GM23338 (cell line): Measurements from ENCODE around the gene RYR2. TPM values are rescaled to one million over a fixed set of nuclear protein-coding genes. Genes with fewer than 3 reads are reported as not detected.

Experiments
- ATAC-seq: fragments of 200-7000 bp; cut with Tn5 transposase; 3 replicates; pipeline ENCODE4 v1.9.1; 2020
- DNase-seq: peaks from one replicate; pipeline ENCODE4 v3.0.0-alpha.2; 2015; ENCODE audit warnings: low spot score
- H2AFZ ChIP-seq: fragments of 200-600 bp; sonication (generic); 2 replicates; pipeline ENCODE4 v1.8.0; 2016; ENCODE audit warnings: antibody characterized with exemption, mild to moderate bottlenecking, moderate library complexity
- H3F3A ChIP-seq: fragments of 200-600 bp; sonication (generic); replicated peaks from 2 replicates; pipeline ENCODE4 v1.8.0; 2017; ENCODE audit warnings: antibody characterized with exemption, mixed run types, low read depth
- H3K27ac ChIP-seq: fragments of 200-600 bp; sonication (generic); 2 replicates; pipeline ENCODE4 v1.6.1; 2016; ENCODE audit warnings: low read depth
- H3K27me3 ChIP-seq: fragments of 200-600 bp; sonication (generic); 2 replicates; pipeline ENCODE4 v1.8.0; 2016; ENCODE audit warnings: mild to moderate bottlenecking, mixed run types, moderate library complexity; ENCODE audit not compliant: insufficient read depth
- H3K36me3 ChIP-seq: fragments of 200-600 bp; sonication (generic); 2 replicates; pipeline ENCODE4 v1.8.0; 2016; ENCODE audit warnings: mild to moderate bottlenecking; ENCODE audit not compliant: insufficient read depth
- H3K4me1 ChIP-seq: fragments of 200-600 bp; sonication (generic); 2 replicates; pipeline ENCODE4 v1.8.0; 2016; ENCODE audit warnings: mild to moderate bottlenecking, moderate library complexity; ENCODE audit not compliant: insufficient read depth
- H3K4me2 ChIP-seq: fragments of 200-600 bp; sonication (generic); 2 replicates; pipeline ENCODE4 v1.7.1; 2017; ENCODE audit warnings: mixed run types
- H3K4me3 ChIP-seq: fragments of 200-600 bp; sonication (generic); 2 replicates; pipeline ENCODE4 v1.6.1; 2016; ENCODE audit warnings: mixed run types
- H3K79me2 ChIP-seq: fragments of 200-600 bp; sonication (generic); replicated peaks from 2 replicates; pipeline ENCODE4 v1.8.0; 2017; ENCODE audit warnings: mild to moderate bottlenecking; ENCODE audit not compliant: insufficient read depth
- H3K9me2 ChIP-seq: fragments of 200-600 bp; sonication (generic); 2 replicates; pipeline ENCODE4 v1.8.0; 2017; ENCODE audit not compliant: insufficient read depth
- H4K20me1 ChIP-seq: fragments of 200-600 bp; sonication (generic); replicated peaks from 2 replicates; pipeline ENCODE4 v1.8.0; 2017; ENCODE audit warnings: mild to moderate bottlenecking; ENCODE audit not compliant: insufficient read depth
- H3K27ac Mint-ChIP-seq: 2 replicates; pipeline ENCODE4 v1.8.0; 2020; ENCODE audit warnings: inconsistent platforms, mild to moderate bottlenecking, moderate library complexity, mixed read lengths
- H3K27me3 Mint-ChIP-seq: 3 replicates; pipeline ENCODE4 v1.8.0; 2022; ENCODE audit warnings: low read depth, mild to moderate bottlenecking, moderate library complexity, mixed read lengths, inconsistent platforms; ENCODE audit not compliant: insufficient read depth, poor library complexity
- H3K36me3 Mint-ChIP-seq: 3 replicates; pipeline ENCODE4 v1.8.0; 2021; ENCODE audit warnings: low read depth, mild to moderate bottlenecking, inconsistent platforms, moderate library complexity, mixed read lengths
- H3K4me1 Mint-ChIP-seq: 3 replicates; pipeline ENCODE4 v1.8.0; 2020; ENCODE audit warnings: mild to moderate bottlenecking, inconsistent platforms, mixed read lengths
- H3K4me3 Mint-ChIP-seq: 3 replicates; pipeline ENCODE4 v1.8.0; 2021; ENCODE audit warnings: moderate library complexity, mild to moderate bottlenecking, inconsistent platforms, mixed read lengths
- H3K9me3 Mint-ChIP-seq: 3 replicates; pipeline ENCODE4 v1.8.0; 2020; ENCODE audit warnings: moderate library complexity, mild to moderate bottlenecking, inconsistent platforms, mixed read lengths
- EZH2 ChIP-seq: fragments of 200-600 bp; sonication (generic); IDR thresholded peaks from one replicate; pipeline ENCODE4 v1.8.0; 2017; ENCODE audit warnings: antibody characterized with exemption, mild to moderate bottlenecking, low read depth; ENCODE audit not compliant: unreplicated experiment
- JUNB ChIP-seq: IDR thresholded peaks from one replicate; pipeline ENCODE4 v1.6.1; 2016; ENCODE audit warnings: antibody characterized with exemption; ENCODE audit not compliant: unreplicated experiment
- POLR2AphosphoS5 ChIP-seq: IDR thresholded peaks from 2 replicates; pipeline ENCODE4 v1.6.1; 2016; ENCODE audit warnings: antibody characterized with exemption, low read depth
- ZNF114 ChIP-seq: fragments of 250-450 bp; sonication (Bioruptor Pico); IDR thresholded peaks from 2 replicates; pipeline ENCODE4 v1.5.0; 2020; ENCODE audit warnings: mild to moderate bottlenecking, moderate library complexity
- ZNF331 ChIP-seq: fragments of 250-450 bp; sonication (Bioruptor Pico); IDR thresholded peaks from 2 replicates; pipeline ENCODE4 v1.5.0; 2020; ENCODE audit warnings: low read depth, mild to moderate bottlenecking, moderate library complexity
- polyA plus RNA-seq: library from polyadenylated mRNA; unstranded; fragments of >200 nt; fragmentation: Nextera tagmentation; extraction: Ambion mirVana; gene quantifications from 2 replicates; pipeline ENCODE4 v1.2.1, GENCODE V29; 2016
- total RNA-seq: library from RNA; depleted of rRNA; stranded (reverse); fragments of >200 nt; shearing (Covaris generic); gene quantifications from 2 replicates; pipeline ENCODE4 v1.2.3, GENCODE V29; 2014
- TF ChIP-seq, protein P1 (sequence below), 2 experiments: fragments of 200-600 bp in 1 of 2; sonication (generic) in 1 of 2; conservative IDR thresholded peaks; 2 replicates each; pipeline versions ENCODE4 v1.5.1 to v1.6.1; 2016 to 2017; ENCODE audit warnings: antibody characterized with exemption in 2 of 2, low read depth in 2 of 2, mild to moderate bottlenecking in 2 of 2, moderate library complexity in 1 of 2
- TF ChIP-seq, protein P2 (sequence below): IDR thresholded peaks from 2 replicates; pipeline ENCODE4 v1.6.1; 2016; ENCODE audit warnings: antibody characterized with exemption
- TF ChIP-seq, protein P3 (sequence below): fragments of 250-450 bp; sonication (Bioruptor Pico); IDR thresholded peaks from 2 replicates; pipeline ENCODE4 v1.5.0; 2020; ENCODE audit warnings: mild to moderate bottlenecking, moderate library complexity

RYR2 gene
- total and polyA plus RNA-seq, 2 experiments from 2014 or later, result 8.9 to 10.0 TPM

DNA sequence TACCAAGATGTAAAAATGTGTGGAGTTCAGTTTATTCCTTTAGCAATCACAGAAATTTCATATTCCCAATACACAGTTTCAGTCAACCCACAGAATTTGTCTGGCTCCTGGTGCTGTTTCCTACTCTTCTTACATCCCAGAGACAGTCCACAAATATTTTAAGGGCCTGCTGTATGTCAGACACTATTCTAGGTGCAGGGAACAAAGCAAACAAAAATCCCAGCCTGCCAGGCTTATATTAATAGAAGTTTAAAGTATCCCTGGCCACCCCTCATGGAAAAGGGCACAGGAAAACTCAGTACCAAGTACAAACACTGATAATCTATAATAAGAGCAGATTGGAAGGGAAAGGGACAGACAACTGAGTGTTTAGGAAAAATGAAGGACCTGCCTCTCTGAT lies 653.9 kb downstream of the RYR2 start:
- H3K79me2 ChIP-seq, result no peaks in the 10 kb centered on the region
- no peaks in the 10 kb centered on the region for H4K20me1 ChIP-seq
- no peak overlapping the region for H3K4me3 ChIP-seq
- H3K27ac Mint-ChIP-seq, result no peak overlapping the region
- H3K4me1 ChIP-seq, result no peaks in the 10 kb centered on the region
- no peaks in the 10 kb centered on the region for H3K27me3 Mint-ChIP-seq
- H2AFZ ChIP-seq, result no peak overlapping the region
- no peak overlapping the region for H3K4me2 ChIP-seq
- ATAC-seq (no peak), DNase-seq (no peak)
- no peak overlapping the region for H3K27ac ChIP-seq
- H3K4me3 Mint-ChIP-seq, result no peak overlapping the region
- H3K9me3 Mint-ChIP-seq, result no peaks in the 10 kb centered on the region
- TF ChIP-seq, protein P1, sequence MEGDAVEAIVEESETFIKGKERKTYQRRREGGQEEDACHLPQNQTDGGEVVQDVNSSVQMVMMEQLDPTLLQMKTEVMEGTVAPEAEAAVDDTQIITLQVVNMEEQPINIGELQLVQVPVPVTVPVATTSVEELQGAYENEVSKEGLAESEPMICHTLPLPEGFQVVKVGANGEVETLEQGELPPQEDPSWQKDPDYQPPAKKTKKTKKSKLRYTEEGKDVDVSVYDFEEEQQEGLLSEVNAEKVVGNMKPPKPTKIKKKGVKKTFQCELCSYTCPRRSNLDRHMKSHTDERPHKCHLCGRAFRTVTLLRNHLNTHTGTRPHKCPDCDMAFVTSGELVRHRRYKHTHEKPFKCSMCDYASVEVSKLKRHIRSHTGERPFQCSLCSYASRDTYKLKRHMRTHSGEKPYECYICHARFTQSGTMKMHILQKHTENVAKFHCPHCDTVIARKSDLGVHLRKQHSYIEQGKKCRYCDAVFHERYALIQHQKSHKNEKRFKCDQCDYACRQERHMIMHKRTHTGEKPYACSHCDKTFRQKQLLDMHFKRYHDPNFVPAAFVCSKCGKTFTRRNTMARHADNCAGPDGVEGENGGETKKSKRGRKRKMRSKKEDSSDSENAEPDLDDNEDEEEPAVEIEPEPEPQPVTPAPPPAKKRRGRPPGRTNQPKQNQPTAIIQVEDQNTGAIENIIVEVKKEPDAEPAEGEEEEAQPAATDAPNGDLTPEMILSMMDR (conservative IDR thresholded peaks at IDR 0.05; ENCODE audit: low read depth in 2 of 2), result no peak
- TF ChIP-seq ZNF114 (CRISPR knock-in tag) (no peak), EZH2 (no peak), POLR2AphosphoS5 (no peak)
- TF ChIP-seq, protein P2, sequence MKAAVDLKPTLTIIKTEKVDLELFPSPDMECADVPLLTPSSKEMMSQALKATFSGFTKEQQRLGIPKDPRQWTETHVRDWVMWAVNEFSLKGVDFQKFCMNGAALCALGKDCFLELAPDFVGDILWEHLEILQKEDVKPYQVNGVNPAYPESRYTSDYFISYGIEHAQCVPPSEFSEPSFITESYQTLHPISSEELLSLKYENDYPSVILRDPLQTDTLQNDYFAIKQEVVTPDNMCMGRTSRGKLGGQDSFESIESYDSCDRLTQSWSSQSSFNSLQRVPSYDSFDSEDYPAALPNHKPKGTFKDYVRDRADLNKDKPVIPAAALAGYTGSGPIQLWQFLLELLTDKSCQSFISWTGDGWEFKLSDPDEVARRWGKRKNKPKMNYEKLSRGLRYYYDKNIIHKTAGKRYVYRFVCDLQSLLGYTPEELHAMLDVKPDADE, result no peak
- peaks cover 6% of the 10 kb centered on the region for H3K4me1 Mint-ChIP-seq
- H3K27me3 ChIP-seq, result no peaks in the 10 kb centered on the region
- no peaks in the 10 kb centered on the region for H3K36me3 Mint-ChIP-seq
- no peaks in the 10 kb centered on the region for H3F3A ChIP-seq
- no peaks in the 10 kb centered on the region for H3K9me2 ChIP-seq
- no peaks in the 10 kb centered on the region for H3K36me3 ChIP-seq

DNA sequence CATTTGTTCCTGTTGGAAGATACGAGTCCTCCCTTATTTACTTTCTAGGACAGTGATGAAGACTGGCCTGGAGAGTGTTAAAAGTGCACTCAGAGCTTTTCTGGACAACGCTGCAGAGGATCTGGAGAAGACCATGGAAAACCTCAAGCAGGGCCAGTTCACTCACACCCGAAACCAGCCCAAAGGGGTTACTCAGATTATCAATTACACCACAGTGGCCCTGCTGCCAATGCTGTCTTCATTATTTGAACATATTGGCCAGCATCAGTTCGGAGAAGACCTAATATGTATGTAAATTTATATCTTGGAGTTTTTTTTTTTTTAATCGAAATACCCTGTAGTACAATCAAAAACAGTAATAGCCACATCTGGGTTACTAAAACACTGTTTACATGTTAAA lies 658.2 kb downstream of the RYR2 start:
- Histone ChIP-seq H2AFZ (no peak overlapping the region), H3F3A (no peaks in the 10 kb centered on the region), H3K79me2 (no peaks in the 10 kb centered on the region), H3K4me1 (no peaks in the 10 kb centered on the region), H3K27ac (no peak overlapping the region), H3K27me3 (no peaks in the 10 kb centered on the region), H3K4me3 (no peak overlapping the region), H3K4me2 (no peak overlapping the region), H3K9me2 (no peaks in the 10 kb centered on the region), H4K20me1 (no peaks in the 10 kb centered on the region), H3K36me3 (no peaks in the 10 kb centered on the region)
- Mint-ChIP-seq H3K4me1 (peaks cover 6% of the 10 kb centered on the region), H3K9me3 (no peaks in the 10 kb centered on the region), H3K27me3 (no peaks in the 10 kb centered on the region), H3K36me3 (no peaks in the 10 kb centered on the region), H3K27ac (no peak overlapping the region), H3K4me3 (no peak overlapping the region)
- DNase-seq (no peak), ATAC-seq (no peak)
- TF ChIP-seq ZNF331 (CRISPR knock-in tag) (no peak), JUNB (no peak)
- TF ChIP-seq, protein P3, sequence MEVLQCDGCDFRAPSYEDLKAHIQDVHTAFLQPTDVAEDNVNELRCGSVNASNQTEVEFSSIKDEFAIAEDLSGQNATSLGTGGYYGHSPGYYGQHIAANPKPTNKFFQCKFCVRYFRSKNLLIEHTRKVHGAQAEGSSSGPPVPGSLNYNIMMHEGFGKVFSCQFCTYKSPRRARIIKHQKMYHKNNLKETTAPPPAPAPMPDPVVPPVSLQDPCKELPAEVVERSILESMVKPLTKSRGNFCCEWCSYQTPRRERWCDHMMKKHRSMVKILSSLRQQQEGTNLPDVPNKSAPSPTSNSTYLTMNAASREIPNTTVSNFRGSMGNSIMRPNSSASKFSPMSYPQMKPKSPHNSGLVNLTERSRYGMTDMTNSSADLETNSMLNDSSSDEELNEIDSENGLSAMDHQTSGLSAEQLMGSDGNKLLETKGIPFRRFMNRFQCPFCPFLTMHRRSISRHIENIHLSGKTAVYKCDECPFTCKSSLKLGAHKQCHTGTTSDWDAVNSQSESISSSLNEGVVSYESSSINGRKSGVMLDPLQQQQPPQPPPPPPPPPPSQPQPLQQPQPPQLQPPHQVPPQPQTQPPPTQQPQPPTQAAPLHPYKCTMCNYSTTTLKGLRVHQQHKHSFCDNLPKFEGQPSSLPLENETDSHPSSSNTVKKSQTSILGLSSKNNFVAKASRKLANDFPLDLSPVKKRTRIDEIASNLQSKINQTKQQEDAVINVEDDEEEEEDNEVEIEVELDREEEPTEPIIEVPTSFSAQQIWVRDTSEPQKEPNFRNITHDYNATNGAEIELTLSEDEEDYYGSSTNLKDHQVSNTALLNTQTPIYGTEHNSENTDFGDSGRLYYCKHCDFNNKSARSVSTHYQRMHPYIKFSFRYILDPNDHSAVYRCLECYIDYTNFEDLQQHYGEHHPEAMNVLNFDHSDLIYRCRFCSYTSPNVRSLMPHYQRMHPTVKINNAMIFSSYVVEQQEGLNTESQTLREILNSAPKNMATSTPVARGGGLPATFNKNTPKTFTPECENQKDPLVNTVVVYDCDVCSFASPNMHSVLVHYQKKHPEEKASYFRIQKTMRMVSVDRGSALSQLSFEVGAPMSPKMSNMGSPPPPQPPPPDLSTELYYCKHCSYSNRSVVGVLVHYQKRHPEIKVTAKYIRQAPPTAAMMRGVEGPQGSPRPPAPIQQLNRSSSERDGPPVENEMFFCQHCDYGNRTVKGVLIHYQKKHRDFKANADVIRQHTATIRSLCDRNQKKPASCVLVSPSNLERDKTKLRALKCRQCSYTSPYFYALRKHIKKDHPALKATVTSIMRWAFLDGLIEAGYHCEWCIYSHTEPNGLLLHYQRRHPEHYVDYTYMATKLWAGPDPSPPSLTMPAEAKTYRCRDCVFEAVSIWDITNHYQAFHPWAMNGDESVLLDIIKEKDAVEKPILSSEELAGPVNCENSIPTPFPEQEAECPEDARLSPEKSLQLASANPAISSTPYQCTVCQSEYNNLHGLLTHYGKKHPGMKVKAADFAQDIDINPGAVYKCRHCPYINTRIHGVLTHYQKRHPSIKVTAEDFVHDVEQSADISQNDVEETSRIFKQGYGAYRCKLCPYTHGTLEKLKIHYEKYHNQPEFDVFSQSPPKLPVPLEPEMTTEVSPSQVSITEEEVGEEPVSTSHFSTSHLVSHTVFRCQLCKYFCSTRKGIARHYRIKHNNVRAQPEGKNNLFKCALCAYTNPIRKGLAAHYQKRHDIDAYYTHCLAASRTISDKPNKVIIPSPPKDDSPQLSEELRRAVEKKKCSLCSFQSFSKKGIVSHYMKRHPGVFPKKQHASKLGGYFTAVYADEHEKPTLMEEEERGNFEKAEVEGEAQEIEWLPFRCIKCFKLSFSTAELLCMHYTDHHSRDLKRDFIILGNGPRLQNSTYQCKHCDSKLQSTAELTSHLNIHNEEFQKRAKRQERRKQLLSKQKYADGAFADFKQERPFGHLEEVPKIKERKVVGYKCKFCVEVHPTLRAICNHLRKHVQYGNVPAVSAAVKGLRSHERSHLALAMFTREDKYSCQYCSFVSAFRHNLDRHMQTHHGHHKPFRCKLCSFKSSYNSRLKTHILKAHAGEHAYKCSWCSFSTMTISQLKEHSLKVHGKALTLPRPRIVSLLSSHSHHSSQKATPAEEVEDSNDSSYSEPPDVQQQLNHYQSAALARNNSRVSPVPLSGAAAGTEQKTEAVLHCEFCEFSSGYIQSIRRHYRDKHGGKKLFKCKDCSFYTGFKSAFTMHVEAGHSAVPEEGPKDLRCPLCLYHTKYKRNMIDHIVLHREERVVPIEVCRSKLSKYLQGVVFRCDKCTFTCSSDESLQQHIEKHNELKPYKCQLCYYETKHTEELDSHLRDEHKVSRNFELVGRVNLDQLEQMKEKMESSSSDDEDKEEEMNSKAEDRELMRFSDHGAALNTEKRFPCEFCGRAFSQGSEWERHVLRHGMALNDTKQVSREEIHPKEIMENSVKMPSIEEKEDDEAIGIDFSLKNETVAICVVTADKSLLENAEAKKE (CRISPR knock-in tag), result no peak
